Activated gamma-delta T cell treated with Interleukin-2 at 50 U/mL for 16 hours (primary cell): Measurements from ENCODE around the gene PYY.
"Not testable (repeated sequence)": the region's sequence is repeated elsewhere in the genome, so short reads cannot be mapped to it uniquely, and the experiment has no call there.

Experiments used
- DNase-seq: peaks from one replicate; pipeline ENCODE4 v3.0.0-alpha.2; 2020

PYY gene

GRCh38 chr17:43976963-43977837, 23.5 kb upstream of the PYY start:
- DNase-seq: no peak

DNA sequence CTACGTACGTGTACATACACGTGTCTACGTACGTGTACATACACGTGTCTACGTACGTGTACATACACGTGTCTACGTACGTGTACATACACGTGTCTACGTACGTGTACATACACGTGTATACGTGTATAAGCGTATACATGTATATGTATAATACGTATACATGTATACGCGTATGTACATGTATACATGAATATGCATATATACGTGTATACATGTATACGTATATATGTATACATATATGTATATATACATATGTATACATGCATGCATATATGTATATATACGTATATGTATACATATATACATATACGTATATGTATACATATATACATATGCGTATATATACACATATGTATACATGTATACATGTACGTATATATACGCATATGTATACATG, 22.2 kb upstream of the PYY start:
- DNase-seq: no peak

DNA sequence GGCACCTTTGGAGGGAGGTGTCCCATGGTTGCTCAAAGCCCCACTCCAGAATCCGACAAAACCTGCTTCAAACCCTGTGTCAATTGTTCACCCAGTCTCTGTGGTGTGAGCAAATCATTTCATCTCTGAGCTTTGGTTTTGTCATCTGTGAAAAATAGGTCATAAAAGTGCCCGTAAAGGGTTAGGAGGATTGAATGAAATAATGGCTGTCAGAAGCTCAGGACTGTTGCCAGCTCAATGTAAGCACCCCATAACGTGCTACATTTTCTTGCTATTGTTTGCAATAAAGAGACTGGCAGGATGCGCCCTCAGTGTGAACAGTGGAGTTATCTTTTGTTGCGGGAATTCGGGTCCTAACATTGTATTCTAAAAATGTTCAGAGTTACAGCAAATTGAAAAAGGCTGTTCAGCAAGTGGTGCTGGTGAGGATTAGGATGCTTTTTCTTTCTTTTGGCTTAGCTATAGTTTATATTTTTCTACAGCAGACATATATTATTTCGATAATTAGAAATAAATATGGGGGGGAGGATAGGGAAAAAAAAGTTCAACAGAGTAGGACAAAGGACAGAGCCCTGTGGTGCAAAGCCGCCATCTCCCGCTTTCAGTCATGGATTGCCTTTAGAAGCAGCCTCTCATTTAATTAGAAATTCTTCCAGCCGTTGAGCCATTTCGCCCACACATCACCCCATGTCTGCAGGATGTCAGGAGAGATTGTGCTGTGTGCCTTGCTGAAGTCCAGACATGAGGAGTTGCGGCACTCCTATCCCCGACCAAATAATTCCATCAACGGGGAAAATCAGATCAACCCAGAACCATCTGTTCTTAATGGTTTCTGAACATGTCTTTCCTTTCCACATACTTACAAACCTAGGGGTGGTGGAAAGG, 20.9 kb upstream of the PYY start:
- DNase-seq: no peak

DNA sequence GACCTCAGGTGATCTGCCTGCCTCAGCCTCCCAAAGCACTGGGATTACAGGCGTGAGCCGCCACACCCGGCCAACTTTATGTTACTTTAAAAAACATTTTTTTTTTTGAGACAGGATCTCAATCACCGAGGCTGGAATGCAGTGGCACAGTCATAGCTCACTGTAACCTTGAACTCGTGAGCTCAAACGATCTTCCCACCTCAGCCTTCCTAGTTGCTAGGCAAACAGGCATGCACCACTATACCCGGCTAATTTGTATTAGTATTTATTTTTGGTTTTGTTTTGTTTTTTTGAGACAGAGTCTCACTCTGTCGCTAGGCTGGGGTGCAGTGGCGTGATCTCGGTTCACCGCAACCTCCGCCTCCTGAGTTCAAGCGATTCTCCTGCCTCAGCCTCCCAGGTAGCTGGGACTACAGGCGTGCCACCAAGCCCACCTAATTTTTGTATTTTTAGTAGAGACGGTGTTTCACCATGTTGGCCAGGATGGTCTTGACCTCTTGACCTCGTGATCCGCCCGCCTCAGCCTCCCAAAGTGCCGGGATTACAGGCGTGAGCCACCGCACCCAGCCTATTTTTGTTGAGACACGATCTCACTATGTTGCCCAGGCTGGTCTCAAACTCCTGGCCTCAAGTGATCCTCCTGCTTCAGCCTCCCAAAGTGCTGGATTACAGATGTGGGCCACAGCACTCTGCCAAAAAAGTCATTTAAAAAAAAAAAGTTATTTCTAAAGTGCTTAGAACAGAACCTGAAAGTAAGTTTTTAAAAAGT, 18.9 kb upstream of the PYY start:
- DNase-seq: not testable (repeated sequence)

- DNase-seq: not testable (repeated sequence)
Observed at GRCh38 chr17:43971436-43971835, 17.7 kb upstream of the PYY start.

DNA sequence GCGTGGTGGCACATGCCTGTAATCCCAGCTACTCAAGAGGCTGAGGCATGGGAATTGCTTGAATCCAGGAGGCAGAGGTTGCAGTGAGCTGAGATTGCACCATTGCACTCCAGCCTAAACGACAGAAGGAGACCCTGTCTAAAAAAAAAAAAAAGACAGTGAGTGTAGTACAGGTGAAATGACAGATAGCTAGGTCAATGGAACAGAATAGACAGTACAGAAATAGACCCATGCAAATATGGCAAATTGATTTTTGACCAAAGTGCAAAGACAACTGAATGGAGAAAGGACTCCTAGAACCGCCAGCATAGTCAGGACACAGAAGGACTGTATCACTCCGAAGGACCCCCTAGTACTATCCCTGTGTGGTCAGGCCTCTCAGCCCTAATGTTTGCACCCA, 16.6 kb upstream of the PYY start:
- no peak for DNase-seq

- no peak for DNase-seq
Observed at GRCh38 chr17:43967251-43967875, 13.6 kb upstream of the PYY start.

DNA sequence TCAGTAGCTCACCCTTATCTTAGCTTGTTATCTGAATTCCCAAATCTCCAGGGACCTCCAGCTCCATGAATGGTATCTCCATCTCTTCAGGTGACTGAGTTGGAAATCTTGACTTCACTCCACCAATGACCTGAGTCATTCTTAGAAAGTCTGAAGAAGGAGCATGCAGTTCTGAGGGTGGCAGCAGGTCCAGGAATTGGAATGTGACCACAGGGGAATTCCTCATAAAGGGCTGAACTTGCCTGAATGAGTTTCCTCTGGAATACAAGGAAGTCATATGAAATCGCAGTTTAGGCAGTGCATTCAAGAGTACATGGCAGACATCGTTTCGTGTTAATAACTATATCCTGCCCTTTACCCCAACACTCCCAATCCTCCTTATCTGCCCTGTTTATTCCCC, 12.5 kb upstream of the PYY start:
- no peak for DNase-seq

DNA sequence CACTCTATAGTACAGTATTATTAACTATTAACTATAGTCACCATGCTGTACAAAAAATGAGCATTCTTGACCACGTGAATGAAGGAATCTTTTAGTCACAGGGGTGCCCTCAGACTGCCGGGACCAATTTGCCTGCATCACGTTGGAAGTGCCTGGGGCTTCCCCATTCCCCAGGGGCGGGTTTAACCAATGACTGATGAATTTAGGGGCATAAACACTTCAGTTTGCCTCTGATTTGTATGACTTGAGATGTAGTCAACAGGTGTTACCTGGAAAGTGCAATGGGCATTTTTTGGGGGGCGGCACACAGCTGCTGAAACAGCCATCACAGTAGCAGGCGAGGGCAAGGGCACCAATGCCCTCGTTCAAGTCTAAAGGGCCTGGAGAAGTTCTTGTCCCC, 8.7 kb upstream of the PYY start:
- no peak for DNase-seq

- DNase-seq: no peak
Observed at GRCh38 chr17:43961954-43962353, 8.2 kb upstream of the PYY start.

- not testable (repeated sequence) for DNase-seq
Observed at GRCh38 chr17:43961292-43961691, 7.6 kb upstream of the PYY start.

GRCh38 chr17:43958748-43959352, 5.1 kb upstream of the PYY start:
- no peak for DNase-seq

DNA sequence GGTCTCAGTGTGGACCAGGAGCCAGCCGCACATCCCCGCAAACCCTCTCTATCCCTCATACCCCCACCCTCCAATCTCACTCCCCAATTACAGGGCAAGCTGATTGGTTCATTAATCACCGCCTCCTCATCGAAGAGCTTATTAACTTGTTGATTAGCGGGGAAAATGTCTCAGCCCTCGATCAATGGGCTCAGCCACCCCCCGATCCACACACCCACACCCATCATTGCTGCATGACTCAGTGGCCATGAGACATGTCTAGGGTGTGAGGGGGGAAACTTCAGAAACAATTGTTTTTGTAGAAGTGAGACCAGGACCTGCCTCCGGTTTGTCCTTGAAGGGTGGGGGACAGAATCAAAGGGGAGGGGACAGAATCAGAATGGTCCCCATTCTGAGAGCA, 2.5 kb upstream of the PYY start:
- DNase-seq: no peak

- no peak for DNase-seq
Observed at GRCh38 chr17:43952724-43953666, 745 bp downstream of the PYY start.

DNA sequence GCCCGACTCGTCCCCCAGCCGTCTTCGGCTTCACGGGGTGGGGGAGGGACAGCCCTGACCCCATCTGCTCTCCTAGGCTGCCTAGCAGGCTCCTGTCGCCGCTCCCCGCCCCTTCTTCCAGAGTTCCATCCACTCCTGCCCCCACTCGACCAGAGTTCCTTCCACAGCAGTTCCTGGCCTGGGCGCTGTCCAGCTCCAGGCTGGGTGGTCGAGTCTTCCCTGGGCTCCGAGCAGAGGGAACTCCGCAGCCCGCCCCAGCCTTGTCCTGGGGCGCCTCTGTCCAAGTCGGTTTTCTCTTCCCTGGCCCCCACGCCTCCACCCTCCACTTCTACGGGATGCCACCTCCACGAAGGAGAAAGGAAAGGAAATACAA, 1.4 kb downstream of the PYY start:
- DNase-seq: no peak

- DNase-seq: no peak
Observed at GRCh38 chr17:43951750-43952149, 2.0 kb downstream of the PYY start.

- DNase-seq: no peak
Observed at GRCh38 chr17:43950554-43950953, 3.2 kb downstream of the PYY start.

DNA sequence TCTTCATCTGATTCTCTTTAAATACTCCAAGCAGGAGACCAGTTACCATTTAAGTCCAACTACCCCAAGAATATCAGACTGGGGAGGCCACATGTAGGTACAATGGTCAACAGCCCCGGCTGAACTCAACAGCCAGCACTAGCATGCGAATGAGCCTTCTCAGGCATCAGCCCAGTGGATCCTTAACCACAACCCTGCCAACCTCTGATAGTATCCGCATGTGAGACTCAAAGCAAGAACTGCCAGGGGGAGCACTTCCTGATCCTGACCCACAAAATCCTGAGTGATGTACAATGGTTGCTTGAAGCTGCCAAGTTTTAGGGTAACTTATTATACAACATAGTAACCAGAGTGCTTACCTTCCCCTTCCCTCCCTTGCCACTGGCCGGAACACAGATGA, 4.0 kb downstream of the PYY start:
- DNase-seq: no peak

- DNase-seq: no peak
Observed at GRCh38 chr17:43946781-43947180, 7.0 kb downstream of the PYY start.

GRCh38 chr17:43945074-43945829, 8.5 kb downstream of the PYY start:
- DNase-seq: no peak
